NK-92 treated with Interleukin-12 subunit alpha and Interleukin-12 subunit beta, amount 100 ng/mL, for 24 hours (cell line): ENCODE data around the gene SNAPC1.
A peak's percentile ranks its signal among the peaks of the same experiment; 100 is the strongest.
"Not testable (repeated sequence)": the region's sequence is repeated elsewhere in the genome, so short reads cannot be mapped to it uniquely, and the experiment has no call there.

Experiments used
- DNase-seq: peaks from one replicate; lab custom pipeline; 2025; lab: John Stamatoyannopoulos, UW

SNAPC1 gene

GRCh38 chr14:61749867-61750266 is 12.4 kb upstream of the SNAPC1 start:
- DNase-seq: no peak

GRCh38 chr14:61750708-61751474 is 11.3 kb upstream of the SNAPC1 start:
- peak; percentile 82 for DNase-seq

GRCh38 chr14:61751475-61751989 is 10.7 kb upstream of the SNAPC1 start:
- DNase-seq: no peak

GRCh38 chr14:61752626-61753025 is 9.6 kb upstream of the SNAPC1 start:
- no peak for DNase-seq

- DNase-seq: no peak
These were observed 8.6 kb upstream of the SNAPC1 start for GRCh38 chr14:61753631-61754030.

DNA sequence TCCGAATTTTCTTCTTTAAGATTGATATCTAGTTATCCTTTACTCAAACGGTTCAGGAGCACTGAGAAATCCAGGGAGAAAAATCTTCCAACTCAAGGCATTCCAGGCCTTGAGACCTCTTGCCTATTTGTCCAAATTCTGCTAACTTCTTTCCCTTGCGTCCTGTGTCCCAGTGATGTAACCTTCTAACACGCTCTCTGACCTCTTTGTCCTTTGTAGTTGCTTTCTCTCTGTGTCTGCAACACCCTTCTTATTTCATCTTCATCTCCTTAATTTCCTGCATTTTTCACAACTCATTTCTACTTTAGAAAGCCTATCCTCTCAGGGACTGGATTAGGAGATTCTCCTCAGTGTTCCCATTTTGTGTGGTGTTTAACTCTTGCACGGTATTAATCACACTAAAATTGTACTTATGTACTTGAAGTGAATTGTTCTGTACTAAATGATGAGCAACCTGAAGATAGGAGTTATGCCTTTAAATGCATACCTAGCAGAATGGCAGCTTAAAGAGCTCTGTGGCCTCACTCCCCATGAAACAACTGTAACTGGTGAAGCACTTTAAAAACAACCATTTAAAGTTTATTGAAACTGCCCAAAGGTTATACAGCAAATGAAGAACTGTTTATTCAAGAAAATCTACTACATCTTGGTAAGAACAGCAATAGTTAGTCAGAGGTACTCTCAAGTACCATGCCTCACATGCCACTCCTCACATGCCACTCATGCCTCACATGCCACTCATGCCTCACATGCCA is 7.4 kb upstream of the SNAPC1 start:
- no peak for DNase-seq

GRCh38 chr14:61755382-61755742 is 6.9 kb upstream of the SNAPC1 start:
- DNase-seq: not testable (repeated sequence)

DNA sequence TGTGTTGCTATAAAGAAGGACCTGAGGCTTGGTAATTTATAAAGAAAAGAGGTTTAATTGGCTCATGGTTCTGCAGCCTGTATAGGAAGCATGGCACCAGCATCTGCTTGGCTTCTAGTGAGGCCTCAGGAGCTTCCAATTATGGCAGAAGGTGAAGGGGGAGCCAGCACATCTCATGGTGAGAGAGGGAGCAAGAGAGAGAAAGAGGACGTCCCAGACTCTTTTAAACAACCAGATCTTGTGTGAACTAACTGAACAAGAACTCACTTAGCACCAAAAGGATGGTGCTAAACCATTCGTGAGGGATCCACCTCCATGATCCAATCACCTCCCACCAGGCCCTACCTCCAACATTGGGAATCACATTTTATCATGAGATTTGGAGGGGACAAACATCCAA is 6.1 kb upstream of the SNAPC1 start:
- no peak for DNase-seq

- DNase-seq: no peak
These were observed 2.3 kb upstream of the SNAPC1 start for GRCh38 chr14:61759878-61760277.

DNA sequence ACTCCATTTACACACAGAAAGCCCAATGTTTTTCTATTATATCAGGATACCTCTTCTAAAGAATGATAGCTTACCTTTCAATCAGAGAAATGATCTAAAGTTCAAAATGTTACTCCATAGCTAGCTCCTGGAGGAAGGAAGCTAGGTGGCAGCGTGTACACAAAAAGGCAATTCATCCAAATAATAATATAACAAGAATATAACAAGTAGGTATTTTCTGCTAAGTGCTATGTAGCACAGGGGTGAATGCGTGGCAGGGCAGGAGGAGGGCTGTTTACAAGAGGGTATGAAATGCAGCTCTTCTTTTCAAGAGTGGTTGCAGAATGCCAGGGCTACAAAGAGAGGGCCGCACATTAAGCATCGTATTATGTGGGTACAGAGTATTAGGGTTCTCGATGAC is 663 bp upstream of the SNAPC1 start:
- no peak for DNase-seq

GRCh38 chr14:61764342-61765122 is 2.3 kb downstream of the SNAPC1 start:
- DNase-seq: no peak

DNA sequence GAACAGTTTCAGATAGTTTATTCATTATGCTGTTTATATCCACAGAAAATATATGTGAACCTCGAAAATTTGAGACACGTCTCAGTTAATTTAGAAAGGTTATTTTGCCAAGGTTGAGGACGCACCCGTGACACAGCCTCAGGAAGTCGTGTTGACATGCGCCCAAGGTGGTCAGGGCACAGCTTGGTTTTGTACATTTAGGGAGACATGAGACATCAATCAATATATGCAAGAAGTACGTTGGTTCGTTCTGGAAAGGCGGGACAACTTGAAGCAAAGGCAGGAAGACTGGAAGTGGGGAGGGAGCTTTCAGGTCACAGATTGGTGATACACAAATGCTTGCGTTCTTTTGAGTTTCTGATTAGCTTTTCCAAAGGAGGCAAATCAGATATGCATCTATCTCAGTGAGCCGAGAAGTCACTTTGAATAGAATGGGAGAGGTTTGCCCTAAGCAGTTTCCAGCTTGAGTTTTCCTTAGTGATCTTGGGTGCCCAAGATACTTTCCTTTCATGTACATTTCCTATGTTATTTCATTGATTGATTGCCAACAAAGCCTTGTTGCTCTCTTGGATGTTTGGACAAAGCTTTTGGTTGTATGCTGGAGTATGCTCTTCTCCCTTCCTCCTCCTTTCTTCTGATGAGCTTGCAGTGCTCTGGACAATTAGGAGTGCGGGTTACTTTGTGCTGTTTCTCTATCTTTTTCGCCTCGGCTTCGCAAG is 3.2 kb downstream of the SNAPC1 start:
- no peak for DNase-seq

DNA sequence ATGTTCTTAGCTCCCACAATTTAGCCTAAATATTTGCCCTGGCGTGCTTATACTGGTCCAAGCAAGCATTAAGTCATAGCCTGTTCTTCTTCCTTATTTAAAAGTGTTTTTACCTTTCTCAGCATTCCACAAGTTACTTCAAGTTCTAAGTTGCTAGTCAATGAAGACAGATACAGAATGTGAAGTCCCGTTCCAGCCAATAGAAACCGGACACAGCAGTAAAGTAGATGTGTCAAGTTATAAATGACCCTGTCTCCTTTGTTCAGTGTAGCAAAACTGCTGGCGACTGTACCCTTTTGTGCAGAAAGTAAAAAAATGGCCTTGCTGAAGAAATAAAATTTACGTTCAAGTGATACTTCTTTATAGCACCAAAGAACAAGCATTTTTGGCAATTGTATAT is 3.9 kb downstream of the SNAPC1 start:
- DNase-seq: no peak

- DNase-seq: no peak
These were observed 6.0 kb downstream of the SNAPC1 start for GRCh38 chr14:61768240-61768639.

DNA sequence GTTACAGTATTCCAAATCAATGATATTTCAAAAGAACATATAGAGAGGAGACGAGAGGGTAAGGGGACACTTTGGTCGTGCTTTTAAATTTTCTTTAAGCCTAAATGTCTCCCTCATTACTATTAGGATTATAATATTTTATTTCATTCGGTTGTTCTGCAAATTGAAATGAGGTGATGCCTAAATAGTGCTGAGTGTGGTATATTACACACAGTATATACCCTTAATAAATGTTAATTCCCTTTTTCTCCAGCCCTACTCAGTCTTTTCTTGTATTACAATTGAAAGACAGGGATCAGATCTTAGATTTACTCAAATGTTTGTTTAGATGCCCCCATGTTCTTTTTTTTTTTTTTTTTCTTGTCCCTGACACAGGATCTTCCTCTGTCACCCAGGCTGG is 7.7 kb downstream of the SNAPC1 start:
- DNase-seq: no peak

DNA sequence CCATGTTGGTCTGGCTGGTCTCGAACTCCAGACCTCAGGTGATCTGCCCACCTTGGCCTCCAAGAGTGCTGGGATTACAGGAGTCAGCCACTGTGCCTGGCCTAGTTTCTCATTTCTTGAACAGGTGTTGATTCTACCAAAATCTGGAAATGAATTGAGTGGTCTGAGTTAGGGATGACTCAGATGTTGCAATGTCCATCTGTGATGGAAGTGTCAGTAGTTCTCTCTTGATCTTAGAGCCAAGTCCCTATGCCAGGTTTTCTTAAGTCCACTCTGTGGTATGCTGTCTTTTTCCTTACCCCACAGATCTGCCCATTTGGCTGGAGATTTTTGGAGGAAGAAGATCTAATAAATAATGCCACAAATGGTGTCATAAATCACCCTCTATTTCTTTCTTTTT is 12.6 kb downstream of the SNAPC1 start:
- DNase-seq: no peak

GRCh38 chr14:61780125-61780524 is 17.9 kb downstream of the SNAPC1 start:
- DNase-seq: no peak

GRCh38 chr14:61797309-61797708 is 35.1 kb downstream of the SNAPC1 start:
- DNase-seq: no peak

GRCh38 chr14:61802010-61802568 is 39.9 kb downstream of the SNAPC1 start:
- no peak for DNase-seq

DNA sequence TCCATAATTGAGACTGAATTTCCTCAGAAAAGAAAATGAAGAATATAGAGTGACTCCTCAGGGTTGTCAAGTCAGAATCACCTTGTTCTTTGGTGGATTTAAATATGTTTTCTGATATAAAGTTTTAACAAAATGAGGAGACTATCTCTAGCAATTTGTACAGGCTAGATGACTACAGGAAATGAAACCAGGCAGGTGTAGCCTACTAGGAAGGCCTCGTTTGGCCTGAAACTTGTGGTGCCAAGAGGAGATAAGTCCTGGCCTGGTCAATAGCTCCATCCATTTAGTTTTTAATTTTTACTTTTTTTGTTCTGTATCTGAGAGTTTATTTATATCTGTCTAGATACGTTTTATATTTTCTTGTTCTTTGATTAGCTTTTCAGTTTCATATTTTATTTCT is 41.5 kb downstream of the SNAPC1 start:
- no peak for DNase-seq

GRCh38 chr14:61805451-61805850 is 43.2 kb downstream of the SNAPC1 start:
- DNase-seq: no peak

DNA sequence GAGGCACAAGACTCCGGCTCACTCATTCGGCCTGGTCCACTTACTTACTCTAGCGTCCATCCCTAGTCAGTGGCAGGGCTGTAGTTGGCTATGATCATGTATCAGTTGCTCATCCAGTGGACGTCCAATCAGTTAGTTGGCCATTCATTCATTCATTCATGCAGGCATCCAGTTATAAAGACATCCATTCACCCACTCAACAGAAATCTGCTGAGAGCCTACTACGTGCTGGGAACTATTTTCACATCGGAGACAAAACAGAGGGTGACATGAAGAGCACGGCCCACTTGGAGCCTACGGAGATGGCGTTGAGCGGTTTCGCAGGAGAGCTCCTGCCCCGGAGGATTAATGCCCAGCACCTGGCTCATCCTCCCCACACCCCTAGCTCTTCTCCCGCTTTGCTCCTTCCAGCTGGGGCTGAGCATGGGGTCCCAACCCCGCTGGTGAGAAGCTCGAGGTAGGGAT is 49.7 kb downstream of the SNAPC1 start:
- no peak for DNase-seq
